GM19372 (cell line): ENCODE measurements around the gene TRNP1.
"Not testable (repeated sequence)": the region's sequence is repeated elsewhere in the genome, so short reads cannot be mapped to it uniquely, and the experiment has no call there.

Source experiments
- ATAC-seq: cut with Tn5 transposase; IDR thresholded peaks from one replicate; pipeline ENCODE4 v1.9.1; 2021; ENCODE audit warnings: mild to moderate bottlenecking, low read depth, moderate library complexity; ENCODE audit not compliant: unreplicated experiment

TRNP1 gene

GRCh38 chr1:26971590-26971989 lies 21.9 kb upstream of the TRNP1 start:
- ATAC-seq: no peak

DNA sequence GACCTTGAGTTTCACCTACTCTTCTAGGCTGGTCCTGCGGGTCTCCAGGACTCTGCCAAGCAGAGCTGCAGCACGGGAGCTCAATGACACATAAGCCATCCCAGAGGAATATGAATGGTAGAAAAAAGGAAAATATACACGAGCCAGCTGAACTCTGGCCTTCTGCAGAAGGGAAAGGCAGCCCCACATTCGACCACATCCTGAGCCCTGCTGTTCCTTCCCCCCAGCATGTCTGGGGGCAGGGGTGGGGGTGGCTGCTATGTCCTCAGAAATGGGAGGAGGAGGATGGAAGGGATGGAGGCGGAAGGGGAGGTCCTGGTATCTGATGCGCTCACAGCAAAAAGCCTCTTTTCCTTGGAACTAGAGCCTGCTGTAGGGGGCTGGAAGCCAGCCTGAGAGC lies 21.1 kb upstream of the TRNP1 start:
- ATAC-seq: no peak

- ATAC-seq: no peak
Measured at GRCh38 chr1:26972821-26973220, 20.7 kb upstream of the TRNP1 start.

- no peak for ATAC-seq
Measured at GRCh38 chr1:26976621-26977510, 16.6 kb upstream of the TRNP1 start.

GRCh38 chr1:26978901-26979300 lies 14.6 kb upstream of the TRNP1 start:
- no peak for ATAC-seq

DNA sequence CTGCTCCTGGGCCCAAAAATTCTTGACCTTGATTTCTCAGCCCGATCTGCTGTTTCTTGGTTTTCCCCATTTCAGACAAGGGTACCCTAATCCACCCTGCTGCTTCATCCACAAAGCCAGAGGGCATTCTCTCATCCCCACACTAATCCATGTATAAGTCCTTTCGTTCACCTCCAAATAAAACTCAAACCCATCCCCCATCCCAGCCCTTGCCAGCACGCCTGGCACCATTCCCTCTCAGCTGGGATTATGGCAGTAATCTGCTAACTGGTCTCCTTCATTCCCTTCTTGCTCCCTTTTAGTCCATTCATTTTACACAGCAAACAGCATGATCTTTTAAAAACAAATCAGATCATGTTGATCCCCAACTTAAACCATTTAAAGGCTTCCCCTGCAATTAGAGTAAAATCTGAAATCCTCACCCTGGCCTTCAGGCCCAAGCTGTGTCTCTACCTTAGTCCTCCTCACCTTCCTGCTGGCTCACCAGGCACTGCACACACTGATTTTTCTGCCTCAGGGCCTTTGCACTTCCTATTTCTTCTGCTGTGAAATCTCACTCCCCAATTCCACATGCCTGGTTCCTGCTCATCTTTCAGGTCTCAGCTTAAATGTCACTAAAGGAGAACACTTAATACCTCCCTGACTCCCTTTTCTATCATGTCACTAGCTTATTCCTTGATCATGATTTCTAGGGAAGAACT lies 12.2 kb upstream of the TRNP1 start:
- ATAC-seq: no peak

DNA sequence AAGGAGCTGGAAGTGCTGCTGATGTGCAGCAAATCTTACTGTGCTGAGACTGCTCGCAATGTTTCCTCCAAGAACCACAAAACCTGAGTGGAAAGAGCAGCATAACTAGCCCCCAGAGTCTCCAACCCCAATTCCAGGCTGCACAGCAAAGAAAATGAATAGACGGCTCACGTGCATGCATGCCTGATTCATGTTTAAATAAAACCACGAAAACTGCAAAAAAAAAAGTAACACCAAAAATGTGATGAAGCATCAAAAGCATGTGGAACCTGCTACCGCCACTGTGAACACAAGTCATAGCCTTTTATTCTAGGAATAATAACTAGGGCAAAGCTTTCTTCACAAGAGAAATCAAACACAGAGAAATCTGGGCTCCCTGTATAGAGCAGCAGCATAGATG lies 9.6 kb upstream of the TRNP1 start:
- ATAC-seq: no peak

GRCh38 chr1:26984291-26984690 lies 9.2 kb upstream of the TRNP1 start:
- ATAC-seq: no peak

- ATAC-seq: no peak
Measured at GRCh38 chr1:26986658-26987057, 6.8 kb upstream of the TRNP1 start.

GRCh38 chr1:26989403-26990109 lies 3.9 kb upstream of the TRNP1 start:
- ATAC-seq: not testable (repeated sequence)

DNA sequence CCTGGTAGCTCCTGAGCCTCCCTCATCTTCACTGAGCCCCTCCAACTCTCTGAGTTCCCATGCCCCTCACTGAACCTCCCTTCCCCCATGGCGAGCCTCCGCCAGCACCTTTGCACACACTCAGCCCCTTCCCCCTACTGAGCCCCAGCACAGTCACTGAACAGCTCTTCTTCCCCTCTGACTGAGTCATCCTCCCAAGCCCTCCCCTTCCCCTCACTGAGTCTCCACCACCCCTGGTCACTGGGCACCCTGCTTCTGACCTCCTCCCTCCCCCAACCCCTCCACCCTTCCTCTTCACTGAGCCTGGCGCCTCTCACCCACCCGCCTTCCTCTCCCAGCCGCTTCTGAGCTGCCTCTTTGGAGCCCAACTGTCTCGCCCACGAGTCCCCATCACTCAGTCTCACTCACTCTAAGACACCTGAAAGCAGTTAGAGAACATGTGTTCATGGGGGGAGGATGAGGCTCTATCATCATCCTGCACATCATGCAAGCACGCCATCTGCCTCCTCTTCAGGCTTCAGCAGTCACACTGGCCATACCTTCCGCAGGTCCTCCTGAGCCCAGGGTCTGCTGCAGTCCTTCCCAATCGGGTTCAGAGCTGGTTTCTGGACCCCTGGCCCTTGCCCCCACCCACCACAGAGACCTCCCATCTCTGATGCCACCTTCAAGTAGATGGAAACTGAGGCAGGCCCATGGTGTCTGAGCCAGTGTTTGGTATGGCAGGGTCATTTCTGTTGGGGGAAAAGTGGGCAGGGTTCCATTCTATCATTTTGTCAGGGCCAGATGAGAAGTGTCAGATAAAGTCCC lies 2.0 kb upstream of the TRNP1 start:
- no peak for ATAC-seq

- ATAC-seq: no peak
Measured at GRCh38 chr1:26994020-26994786, 711 bp downstream of the TRNP1 start.

- no peak for ATAC-seq
Measured at GRCh38 chr1:26994787-26995517, 1.5 kb downstream of the TRNP1 start.

DNA sequence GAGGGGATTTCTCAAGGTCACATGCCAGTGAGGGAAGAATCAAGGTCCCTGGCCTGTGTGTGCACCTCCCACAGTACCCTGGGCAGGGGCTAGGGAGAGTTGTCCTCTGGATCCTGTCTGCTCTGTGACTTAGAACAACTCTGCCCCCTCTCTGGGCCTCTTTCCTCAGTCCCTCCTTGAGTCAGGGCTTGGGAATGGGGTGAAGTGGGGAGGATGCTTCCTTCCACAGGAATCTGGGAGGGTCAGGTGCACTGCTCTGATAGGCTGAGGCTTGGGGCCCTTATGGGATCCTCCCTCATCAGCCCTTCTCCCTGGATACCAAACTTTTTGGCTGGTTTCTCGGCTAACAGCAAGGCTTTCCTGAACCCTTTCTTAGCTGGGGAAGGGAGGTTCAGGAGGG lies 2.5 kb downstream of the TRNP1 start:
- ATAC-seq: no peak

DNA sequence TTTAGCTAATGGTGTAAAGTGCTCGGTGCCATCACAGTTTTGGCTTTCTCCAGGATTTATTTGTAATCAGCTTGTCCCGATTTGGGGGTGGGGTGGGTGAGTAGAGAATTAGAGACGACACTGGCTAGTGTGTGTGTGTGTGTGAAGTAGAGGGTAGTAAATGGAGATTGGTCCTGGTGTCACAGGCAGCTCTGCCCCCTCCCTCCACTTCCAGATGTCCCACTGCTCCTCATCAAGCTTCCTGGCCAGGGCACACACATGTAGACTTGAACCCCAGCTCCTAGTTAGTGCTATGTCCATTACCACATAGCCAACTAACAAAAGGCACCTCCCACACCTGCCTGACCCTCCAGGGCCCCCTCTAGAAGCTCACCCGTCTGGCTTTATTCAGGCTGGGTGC lies 3.2 kb downstream of the TRNP1 start:
- ATAC-seq: no peak

GRCh38 chr1:26998429-26999300 lies 5.2 kb downstream of the TRNP1 start:
- ATAC-seq: no peak

DNA sequence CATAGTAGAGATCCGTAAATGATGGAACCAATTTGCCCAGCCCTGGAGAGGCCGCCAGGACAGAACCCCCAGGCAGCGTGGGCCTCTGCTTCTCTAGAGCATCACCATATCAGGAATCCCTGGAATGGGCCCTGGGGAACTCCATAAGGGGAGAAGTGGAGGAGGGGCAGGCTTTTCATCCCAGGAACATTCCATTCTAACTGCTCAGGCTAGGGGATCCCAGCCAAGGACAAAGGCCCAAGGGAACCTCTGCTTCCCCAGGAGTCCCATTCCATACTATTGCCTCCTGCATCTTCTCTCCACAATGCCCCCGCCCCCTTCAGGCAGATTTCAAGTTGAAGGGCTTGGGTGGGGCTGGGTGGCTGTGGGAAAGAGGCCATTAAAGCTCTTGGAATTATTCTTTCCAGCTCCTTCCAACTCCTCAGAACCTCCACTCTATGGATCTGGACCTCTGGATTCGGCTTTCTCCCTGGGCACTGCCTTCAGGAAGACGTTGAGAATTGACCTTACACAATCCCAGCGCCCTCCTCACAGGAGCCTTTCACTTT lies 6.0 kb downstream of the TRNP1 start:
- ATAC-seq: no peak
